Activated CD4-positive, alpha-beta T cell treated with anti-CD3 and anti-CD28 coated beads, Interleukin-10, Interleukin-2, amounts not matched to agents 100 ng/mL and 50 ng/mL, durations not matched to agents 16 hours and 8 hours (primary cell): ENCODE results near the gene DDX11.
"Not testable (repeated sequence)": the region's sequence is repeated elsewhere in the genome, so short reads cannot be mapped to it uniquely, and the experiment has no call there.

ENCODE experiments used
- DNase-seq: peaks from one replicate; pipeline ENCODE4 v3.0.0-alpha.2; 2020

The DDX11 gene

DNA sequence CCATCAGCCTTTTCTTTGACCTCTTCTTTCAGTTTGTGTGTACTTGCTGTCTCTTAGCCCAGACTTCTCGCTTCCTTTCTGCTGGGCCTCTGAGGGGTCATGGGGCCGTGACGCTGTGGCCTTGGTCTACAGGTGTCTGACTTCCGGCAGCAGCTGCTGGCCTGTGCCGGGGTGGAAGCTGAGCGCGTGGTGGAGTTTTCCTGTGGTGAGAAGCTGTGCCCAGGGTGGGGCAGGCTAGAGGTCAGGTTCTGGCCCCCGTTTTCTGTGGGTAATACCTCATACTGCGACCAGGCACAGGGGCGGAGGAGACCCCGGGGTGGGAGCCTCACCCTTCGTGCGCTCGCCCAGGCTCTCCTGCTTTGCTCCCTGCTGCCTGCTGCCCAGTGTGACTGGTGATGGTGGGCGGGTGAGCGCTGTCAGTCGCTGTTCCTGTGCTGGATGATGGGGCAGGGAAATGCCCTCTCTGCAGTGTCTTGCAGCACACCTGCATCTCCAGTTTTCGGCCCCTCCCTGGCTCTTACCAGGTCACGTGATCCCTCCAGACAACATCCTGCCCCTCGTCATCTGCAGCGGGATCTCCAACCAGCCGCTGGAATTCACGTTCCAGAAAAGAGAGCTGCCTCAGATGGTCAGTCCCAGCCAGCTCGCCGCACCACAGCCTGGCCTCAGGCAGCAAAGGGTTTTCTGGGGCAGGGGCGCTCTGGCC is 27.0 kb downstream of the DDX11 start:
- DNase-seq, result not testable (repeated sequence)

DNA sequence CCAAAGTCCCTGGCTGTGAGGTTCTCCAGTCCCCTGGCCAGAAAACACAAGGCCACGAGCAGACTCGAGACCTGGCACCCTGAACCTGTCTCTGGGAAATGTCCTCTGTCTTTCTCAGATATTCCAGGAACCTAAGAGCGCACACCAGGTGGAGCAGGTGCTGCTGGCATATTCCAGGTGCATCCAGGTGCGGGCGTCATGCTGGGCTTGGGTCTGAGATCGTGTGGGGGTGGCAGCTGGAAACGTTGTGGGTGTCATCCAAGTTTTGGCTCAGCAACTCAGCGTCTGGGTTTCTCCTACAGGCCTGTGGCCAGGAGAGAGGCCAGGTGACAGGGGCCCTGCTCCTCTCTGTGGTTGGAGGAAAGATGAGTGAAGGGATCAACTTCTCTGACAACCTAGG is 28.5 kb downstream of the DDX11 start:
- not testable (repeated sequence) for DNase-seq

- DNase-seq, result not testable (repeated sequence)
Observed at GRCh38 chr12:31102596-31102995, 28.9 kb downstream of the DDX11 start.

GRCh38 chr12:31103561-31103975 is 29.9 kb downstream of the DDX11 start:
- not testable (repeated sequence) for DNase-seq

DNA sequence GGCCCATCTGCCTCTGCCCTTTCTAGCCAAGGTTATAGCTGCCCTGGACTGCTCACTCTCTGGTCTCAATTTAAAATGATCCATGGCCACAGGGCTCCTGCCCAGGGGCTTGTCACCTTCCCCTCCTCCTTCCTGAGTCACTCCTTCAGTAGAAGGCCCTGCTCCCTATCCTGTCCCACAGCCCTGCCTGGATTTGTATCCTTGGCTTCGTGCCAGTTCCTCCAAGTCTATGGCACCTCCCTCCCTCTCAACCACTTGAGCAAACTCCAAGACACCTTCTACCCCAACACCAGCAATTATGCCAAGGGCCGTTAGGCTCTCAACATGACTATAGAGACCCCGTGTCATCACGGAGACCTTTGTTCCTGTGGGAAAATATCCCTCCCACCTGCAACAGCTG is 30.6 kb downstream of the DDX11 start:
- DNase-seq, result not testable (repeated sequence)

DNA sequence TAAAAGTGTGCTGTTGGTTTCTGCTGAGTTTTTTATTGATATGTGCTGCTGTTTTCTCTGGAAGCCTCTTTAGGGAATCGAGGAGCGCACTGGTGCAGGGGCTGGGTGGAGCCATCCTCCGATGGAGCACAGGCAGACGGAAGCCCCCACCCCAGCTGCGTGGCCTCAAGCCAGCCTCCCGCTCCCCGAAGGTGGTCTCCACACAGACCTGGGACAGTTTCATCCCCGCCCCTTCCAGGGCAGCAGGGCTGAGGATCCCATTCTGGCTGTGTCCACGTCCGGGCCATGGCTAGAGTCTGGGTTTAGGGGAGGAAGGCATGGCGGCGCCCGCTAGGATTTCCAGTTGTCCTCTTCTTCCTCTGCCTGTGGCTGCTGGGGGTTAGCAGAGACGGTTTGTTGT is 31.1 kb downstream of the DDX11 start:
- not testable (repeated sequence) for DNase-seq

GRCh38 chr12:31105668-31106067 is 32.0 kb downstream of the DDX11 start:
- no peak for DNase-seq

- DNase-seq, result no peak
Observed at GRCh38 chr12:31106101-31106803, 32.6 kb downstream of the DDX11 start.

DNA sequence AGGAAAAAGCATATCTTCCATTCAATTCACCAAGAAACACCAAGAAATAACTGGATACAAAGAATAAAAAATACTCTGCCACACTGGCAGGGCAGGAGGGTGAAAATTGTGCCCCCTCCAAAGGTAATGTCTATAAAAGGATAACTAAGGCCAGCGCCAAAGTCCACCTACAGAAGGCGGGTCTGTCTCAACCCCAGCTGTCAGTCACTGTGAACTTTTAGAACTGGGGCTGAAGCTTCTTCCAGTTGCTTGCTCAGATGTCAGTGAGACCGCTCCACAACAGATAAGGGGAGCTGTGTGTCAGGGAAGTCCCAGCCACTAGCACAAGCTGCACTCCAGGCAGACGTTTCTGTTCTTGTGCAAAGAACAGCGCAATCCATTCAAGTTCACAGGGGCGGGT is 36.1 kb downstream of the DDX11 start:
- not testable (repeated sequence) for DNase-seq

DNA sequence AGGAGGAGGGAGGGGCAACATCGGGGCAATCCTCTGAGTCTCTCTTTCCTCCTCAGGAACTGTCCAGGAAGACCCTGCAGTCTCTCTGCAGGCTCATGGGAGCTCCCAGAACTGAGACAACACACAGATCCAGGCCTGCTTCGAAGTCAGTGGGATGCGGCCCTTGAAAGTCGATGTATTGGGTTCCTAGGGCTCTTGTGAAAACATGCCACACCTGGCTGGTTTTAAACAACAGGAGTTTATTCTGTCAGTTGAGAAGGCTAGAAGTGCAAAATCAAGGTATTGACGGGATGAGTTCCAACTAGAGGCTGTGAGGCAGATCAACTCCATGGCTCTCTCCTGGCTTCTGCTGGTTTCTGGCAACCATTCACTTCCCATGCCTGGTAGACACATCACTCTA is 36.6 kb downstream of the DDX11 start:
- DNase-seq, result not testable (repeated sequence)

- DNase-seq, result not testable (repeated sequence)
Observed at GRCh38 chr12:31115092-31115601, 41.5 kb downstream of the DDX11 start.

DNA sequence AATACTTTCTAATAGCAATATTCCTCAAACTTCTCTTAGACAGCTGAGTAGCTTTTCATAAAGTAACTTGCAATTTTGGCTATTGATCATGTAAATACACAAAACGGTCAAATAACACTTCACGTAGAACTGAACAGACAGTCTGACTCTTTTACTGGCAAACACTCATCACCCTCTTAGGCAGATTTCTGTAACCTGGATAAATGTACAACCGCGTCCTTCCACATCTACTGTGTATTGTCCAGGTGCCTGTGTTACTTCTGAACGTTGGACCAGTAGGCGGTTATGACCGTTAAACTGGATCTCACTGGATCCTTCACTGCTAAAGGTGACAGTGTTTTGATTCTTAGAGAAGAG is 43.2 kb downstream of the DDX11 start:
- not testable (repeated sequence) for DNase-seq

- peak; percentile 43 for DNase-seq
Observed at GRCh38 chr12:31117203-31118011, 43.7 kb downstream of the DDX11 start.

GRCh38 chr12:31118347-31119191 is 44.9 kb downstream of the DDX11 start:
- DNase-seq, result no peak

- no peak for DNase-seq
Observed at GRCh38 chr12:31119192-31119802, 45.6 kb downstream of the DDX11 start.

DNA sequence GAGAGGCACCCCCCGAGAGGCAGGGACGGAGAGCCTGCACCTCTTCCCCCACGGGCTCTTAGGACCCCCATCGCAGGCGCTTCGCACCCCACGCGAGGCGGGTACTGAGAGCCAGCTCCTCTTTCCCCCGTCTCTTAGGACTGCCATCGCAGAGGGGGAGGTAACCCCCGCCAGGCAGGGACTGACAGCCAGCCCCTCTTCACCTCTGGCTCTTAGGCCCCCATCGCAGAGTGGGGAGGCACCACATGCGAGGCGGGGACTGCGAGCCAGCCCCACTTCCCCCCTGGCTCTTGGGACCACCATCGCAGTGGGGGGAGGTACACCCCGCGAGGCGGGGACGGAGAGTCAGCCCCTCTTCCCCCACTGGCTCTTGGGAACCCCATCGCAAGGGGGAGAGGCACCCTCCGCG is 46.1 kb downstream of the DDX11 start:
- no peak for DNase-seq

- no peak for DNase-seq
Observed at GRCh38 chr12:31120392-31121008, 46.8 kb downstream of the DDX11 start.

- not testable (repeated sequence) for DNase-seq
Observed at GRCh38 chr12:31121022-31121728, 47.5 kb downstream of the DDX11 start.

GRCh38 chr12:31122481-31122880 is 48.8 kb downstream of the DDX11 start:
- DNase-seq, result no peak

- DNase-seq, result not testable (repeated sequence)
Observed at GRCh38 chr12:31124158-31124557, 50.5 kb downstream of the DDX11 start.

GRCh38 chr12:31125171-31125570 is 51.5 kb downstream of the DDX11 start:
- not testable (repeated sequence) for DNase-seq
